ENCODE results near the gene KCNJ15.

GRCh38 chr21:38294609-38295008 lies 37.8 kb downstream of the KCNJ15 start:
- TF ChIP-seq CTCF (IDR thresholded peaks at IDR 0.05; ENCODE audit: low read depth, low read length) (no peak), EZH2phosphoT487 (IDR thresholded peaks at IDR 0.05; ENCODE audit: low read depth) (no peak)

Measured in OCI-LY3 (cell line).